GM21447 (cell line): ENCODE measurements around the gene GKN1.
"Not testable (repeated sequence)": the region's sequence is repeated elsewhere in the genome, so short reads cannot be mapped to it uniquely, and the experiment has no call there.

Source experiments
- ATAC-seq: cut with Tn5 transposase; IDR thresholded peaks from one replicate; pipeline ENCODE4 v1.9.1; 2021; ENCODE audit not compliant: unreplicated experiment

The GKN1 gene

GRCh38 chr2:68955432-68955831, 19.0 kb upstream of the GKN1 start:
- not testable (repeated sequence) for ATAC-seq

GRCh38 chr2:68959001-68959400, 15.4 kb upstream of the GKN1 start:
- no peak for ATAC-seq

DNA sequence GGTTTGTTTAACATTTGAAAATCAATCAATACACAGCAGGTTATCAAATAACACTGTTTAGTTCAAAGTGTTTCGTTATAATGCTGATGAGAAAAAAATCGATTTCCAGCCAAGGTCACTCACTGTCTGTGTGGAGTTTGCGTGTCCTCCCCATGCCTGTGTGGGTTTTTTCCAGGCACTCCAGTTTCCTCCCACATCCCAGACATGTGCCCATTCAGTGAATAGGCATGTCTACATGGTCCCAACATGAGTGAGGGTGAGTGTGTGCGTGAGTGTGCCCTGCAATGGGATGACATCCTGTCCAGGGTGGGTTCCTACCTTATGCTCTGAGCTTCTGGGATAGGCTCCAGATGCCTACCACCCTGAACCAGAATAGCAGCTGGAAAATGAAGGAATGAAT, 13.1 kb upstream of the GKN1 start:
- no peak for ATAC-seq

GRCh38 chr2:68964282-68964681, 10.2 kb upstream of the GKN1 start:
- ATAC-seq, result no peak

- ATAC-seq, result no peak
Observed at GRCh38 chr2:68968221-68968620, 6.2 kb upstream of the GKN1 start.

GRCh38 chr2:68969736-68970490, 4.5 kb upstream of the GKN1 start:
- no peak for ATAC-seq

GRCh38 chr2:68970566-68971265, 3.7 kb upstream of the GKN1 start:
- ATAC-seq, result no peak

GRCh38 chr2:68971591-68972231, 2.7 kb upstream of the GKN1 start:
- ATAC-seq, result no peak

DNA sequence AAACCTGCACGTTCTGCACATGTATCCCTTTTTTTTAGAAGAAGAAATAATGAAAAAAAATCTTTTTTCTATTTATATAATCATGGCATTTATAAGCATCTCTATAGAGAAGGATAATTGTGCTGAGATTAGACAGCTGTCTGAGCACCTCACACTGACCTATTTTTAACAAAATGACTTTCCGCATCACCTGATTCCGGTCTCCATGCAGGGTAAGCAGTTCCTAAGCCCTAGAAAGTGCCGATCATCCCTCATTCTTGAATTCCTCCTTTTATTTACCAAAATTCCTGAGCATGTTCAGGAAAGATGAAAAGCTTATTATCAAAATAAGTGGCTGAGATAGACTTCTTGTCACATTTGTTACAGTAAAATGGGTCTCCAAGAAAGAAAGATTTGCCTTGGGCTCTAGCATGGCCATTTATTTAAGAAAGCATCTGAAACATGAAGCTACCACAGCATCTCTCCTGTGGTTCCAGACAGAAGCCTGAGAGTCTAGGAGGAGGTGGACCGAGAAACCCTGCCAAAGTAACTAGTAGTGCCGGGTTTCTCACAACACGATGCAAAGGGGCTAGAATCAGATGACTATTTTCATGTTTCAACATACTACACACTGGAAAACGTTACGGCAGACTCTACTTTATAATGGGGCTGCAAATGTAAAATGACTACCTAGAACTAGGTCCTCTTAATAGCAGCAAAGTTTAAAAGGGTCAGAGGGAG, 670 bp downstream of the GKN1 start:
- ATAC-seq, result no peak

DNA sequence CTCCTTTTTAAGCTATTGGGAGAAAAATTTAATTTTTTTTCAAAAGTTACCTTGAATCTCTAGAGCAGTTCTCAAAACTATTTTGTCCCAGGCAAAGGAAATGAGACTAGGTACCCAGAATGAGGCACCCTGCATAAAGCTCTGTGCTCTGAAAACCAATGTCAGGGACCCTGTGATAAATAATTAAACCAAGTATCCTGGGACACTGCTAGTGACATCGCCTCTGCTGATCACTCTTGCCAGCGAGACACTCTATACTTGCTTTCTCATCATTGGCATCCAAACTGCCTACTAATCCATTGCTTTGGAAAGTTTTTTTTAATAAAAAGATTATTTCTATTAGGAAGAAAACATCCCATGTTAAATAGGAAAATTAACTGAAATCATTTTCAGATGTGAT, 1.4 kb downstream of the GKN1 start:
- ATAC-seq, result no peak

GRCh38 chr2:68977453-68977852, 3.0 kb downstream of the GKN1 start:
- no peak for ATAC-seq

GRCh38 chr2:68978098-68978497, 3.7 kb downstream of the GKN1 start:
- no peak for ATAC-seq

DNA sequence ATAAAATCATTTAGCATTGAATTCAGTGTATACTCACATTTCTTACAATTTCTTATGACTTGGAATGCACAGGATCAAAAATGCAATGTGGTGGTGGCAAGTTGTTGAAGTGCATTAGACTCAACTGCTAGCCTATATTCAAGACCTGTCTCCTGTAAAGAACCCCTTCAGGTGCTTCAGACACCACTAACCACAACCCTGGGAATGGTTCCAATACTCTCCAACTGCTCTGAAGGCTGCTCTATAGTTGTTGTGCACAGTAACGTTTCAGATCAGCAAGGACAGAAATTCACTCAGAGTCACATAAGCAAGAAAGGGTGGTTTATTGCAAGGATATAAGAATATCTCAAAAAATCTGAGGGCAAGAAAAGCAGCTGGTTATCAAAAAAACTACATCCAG, 6.5 kb downstream of the GKN1 start:
- no peak for ATAC-seq

DNA sequence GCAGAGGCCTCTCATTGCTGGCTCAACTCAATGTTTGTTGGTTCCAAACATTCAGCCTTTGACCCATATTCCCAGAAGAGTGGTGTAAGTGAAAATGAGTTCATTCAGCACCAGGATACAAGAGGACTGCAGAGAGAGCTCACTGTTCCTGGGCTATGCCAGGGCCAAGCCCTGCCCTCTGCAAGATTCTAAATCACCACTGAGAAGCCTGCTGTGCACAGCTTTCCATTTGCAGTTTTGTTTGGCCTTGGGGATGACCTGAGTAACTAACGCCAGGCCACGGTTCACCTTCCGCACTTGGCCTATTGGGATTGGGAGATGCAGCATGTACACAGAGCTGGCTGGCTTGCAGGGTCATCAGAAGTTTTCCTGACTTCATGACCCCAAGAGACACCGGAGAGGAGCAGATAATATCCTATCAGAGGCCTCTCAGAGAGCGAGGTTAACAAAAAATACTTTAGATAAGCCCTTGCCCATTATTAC, 12.6 kb downstream of the GKN1 start:
- ATAC-seq, result no peak

DNA sequence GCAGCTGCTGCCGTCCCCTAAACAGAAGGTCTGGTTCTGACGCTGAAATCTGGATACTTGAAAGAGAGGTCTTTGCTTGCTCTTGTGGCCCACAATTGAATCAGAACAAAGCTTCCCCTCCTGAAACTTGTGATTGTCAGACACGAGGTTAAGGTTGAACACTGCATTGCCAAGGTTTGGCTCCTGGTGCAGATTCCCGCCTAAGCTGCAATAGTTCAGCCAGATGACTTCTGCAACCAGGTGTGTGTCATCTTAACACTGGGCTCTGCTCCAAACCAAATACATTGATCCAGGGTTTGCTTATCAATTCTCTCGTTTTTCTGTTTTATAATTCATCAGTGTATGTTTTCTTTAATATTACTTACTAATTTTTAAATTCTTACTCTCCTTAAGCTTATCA, 14.6 kb downstream of the GKN1 start:
- ATAC-seq, result no peak

DNA sequence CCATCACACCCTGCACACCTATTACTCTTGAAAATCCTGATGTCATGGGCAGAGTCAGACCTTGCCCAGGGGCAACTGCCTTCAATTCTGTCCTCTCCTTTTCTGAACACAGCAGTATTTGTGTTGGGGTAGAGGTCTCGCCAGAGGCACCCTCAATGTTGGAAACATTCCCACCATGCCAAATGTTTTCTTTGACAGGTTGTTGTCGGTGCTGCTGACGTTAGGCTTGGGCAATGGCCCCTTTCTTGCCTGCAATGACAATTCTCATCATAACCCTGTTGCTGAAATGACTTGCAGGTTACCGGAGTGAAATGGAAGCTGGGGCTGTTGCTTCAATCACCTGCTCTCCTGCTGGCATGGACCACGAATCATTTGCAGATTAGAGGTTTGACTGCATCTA, 17.9 kb downstream of the GKN1 start:
- ATAC-seq, result no peak

- no peak for ATAC-seq
Observed at GRCh38 chr2:68992933-68993332, 18.5 kb downstream of the GKN1 start.

DNA sequence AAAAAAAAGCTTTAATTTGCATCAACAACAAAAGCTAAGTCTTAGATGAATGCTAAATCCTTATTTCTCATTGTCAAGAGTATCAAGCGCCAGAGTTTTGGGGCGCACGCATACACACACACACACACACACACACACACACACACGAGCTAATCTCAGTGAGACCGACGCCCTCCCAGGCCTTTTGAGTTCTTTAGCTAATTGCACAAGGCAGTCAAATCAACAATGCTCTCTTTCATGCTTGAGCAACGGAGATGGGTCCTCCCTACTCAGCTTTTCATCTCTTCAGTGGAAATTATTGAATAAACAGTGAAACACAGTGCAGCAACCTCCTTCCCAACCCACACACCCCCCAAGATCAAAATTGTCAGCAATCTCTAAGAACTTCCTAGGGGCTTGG, 19.2 kb downstream of the GKN1 start:
- no peak for ATAC-seq

- no peak for ATAC-seq
Observed at GRCh38 chr2:68994864-68995263, 20.4 kb downstream of the GKN1 start.

GRCh38 chr2:68995916-68996315, 21.5 kb downstream of the GKN1 start:
- no peak for ATAC-seq

DNA sequence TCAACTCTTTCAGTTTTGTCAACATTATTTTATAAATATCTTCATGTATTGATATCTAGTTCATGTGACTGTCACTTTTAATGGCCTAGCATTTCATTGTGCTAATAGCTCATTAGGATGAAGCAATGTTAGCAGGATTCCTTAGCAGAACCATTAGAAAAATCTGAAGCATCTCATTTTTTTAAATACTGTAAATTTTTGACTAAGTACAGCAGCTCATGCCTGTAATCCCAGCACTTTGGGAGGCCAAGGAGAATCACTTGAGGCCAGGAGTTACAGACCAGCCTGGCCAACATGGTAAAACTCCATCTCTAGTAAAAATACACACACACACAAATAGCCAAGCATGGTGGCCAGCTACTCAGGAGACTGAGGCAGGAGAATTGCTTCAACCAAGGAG, 23.0 kb downstream of the GKN1 start:
- ATAC-seq, result no peak
